LNCaP clone FGC (cell line): Measurements from ENCODE around the gene AGTPBP1.
"Not testable (repeated sequence)": the region's sequence is repeated elsewhere in the genome, so short reads cannot be mapped to it uniquely, and the experiment has no call there.

Source experiments
- DNase-seq: peaks from one replicate; pipeline ENCODE4 v3.0.0-alpha.2; 2011; ENCODE audit warnings: low read depth
- H3K4me3 ChIP-seq: 2 replicates; pipeline ENCODE4 v1.5.1; 2011; ENCODE audit warnings: mild to moderate bottlenecking, low read depth, low read length, control low read depth
- TF ChIP-seq, protein P1 (sequence below): IDR thresholded peaks from 2 replicates; pipeline ENCODE4 v1.5.1; 2012; ENCODE audit warnings: mild to moderate bottlenecking; ENCODE audit not compliant: control insufficient read depth, insufficient read depth; ENCODE audit errors: extremely low read depth

Gene AGTPBP1

DNA sequence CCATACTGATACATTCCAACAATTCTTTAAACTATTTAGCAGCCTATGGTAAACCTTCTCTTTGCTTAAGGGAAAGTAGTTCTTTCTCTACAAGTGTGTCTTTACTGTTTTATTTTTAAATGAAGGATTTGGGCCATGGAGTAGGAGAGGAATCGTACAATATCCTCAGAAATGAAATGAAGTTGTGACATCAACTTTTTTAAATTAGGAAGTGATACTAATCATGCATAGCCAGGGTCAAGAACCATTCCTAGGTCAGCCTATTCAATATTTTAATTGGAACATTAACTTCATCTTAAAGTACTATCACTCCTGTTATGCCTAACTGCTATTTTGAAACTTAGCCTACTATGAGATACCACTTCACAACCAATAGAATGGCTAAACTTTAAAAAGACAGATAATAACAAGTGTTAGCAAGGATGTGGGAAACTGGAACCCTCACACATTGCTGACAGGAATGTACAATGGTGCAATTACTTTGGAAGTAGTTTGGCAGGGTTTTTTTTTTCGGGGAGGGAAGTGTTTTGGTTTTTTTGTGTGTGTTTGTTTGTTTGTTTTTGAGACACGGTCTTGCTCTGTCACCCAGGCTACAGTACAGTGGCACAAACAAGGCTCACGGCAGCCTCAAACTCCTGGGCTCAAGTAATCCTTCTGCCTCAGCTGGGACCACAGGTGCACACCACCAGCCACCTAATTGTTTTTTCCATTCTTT is 10.7 kb downstream of the AGTPBP1 start:
- TF ChIP-seq, protein P1, sequence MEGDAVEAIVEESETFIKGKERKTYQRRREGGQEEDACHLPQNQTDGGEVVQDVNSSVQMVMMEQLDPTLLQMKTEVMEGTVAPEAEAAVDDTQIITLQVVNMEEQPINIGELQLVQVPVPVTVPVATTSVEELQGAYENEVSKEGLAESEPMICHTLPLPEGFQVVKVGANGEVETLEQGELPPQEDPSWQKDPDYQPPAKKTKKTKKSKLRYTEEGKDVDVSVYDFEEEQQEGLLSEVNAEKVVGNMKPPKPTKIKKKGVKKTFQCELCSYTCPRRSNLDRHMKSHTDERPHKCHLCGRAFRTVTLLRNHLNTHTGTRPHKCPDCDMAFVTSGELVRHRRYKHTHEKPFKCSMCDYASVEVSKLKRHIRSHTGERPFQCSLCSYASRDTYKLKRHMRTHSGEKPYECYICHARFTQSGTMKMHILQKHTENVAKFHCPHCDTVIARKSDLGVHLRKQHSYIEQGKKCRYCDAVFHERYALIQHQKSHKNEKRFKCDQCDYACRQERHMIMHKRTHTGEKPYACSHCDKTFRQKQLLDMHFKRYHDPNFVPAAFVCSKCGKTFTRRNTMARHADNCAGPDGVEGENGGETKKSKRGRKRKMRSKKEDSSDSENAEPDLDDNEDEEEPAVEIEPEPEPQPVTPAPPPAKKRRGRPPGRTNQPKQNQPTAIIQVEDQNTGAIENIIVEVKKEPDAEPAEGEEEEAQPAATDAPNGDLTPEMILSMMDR, result no peak
- no peak overlapping the region for H3K4me3 ChIP-seq
- no peak for DNase-seq

DNA sequence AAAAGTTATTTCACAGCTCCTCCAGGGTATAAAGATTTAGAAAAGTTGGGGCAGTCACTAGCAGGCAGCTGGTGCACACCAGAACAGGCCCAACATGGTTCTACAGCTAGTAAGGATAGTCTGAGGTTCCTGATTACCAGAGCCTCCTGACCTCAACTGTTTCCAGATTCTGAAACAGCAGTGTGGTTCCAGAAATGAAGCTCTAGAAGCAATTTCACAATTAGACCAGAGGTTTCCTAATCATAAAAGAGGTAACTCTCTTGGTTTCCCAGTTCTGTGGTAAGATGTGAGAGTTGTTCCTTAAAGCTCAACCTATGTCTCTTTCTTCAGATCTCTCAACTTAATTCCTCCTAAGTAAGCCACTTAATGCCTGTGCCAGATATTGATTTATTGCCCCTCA is 11.9 kb downstream of the AGTPBP1 start:
- TF ChIP-seq, protein P1, result no peak
- DNase-seq, result no peak
- H3K4me3 ChIP-seq, result no peak overlapping the region

GRCh38 chr9:85727500-85727899 is 14.3 kb downstream of the AGTPBP1 start:
- no peak for DNase-seq
- TF ChIP-seq, protein P1, result no peak

GRCh38 chr9:85726737-85727136 is 15.0 kb downstream of the AGTPBP1 start:
- DNase-seq, result no peak
- no peak overlapping the region for H3K4me3 ChIP-seq
- TF ChIP-seq, protein P1, result no peak

More at GRCh38 chr9:85727500-85727899, 14.3 kb downstream of the AGTPBP1 start:
- no peak overlapping the region for H3K4me3 ChIP-seq

DNA sequence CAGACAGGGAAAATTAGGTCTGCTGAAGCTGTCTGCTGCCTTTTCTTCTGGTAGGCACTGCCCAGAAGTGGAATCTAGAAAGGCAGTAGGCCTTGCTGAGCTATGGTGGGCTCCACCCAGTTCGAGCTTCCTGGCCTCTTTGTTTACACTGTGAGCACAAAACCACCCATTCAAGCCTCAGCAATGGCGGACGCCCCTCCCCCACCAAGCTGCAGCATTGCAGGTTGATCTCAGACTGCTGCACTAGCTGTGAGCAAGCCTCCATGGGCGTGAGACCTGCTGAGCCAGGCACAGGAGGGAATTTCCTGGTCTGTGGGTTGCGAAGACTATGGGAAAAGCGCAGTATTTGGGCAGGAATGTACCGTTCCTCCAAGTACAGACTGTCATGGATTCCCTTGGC is 18.5 kb downstream of the AGTPBP1 start:
- TF ChIP-seq, protein P1, result no peak
- DNase-seq, result no peak
- H3K4me3 ChIP-seq, result no peak overlapping the region

DNA sequence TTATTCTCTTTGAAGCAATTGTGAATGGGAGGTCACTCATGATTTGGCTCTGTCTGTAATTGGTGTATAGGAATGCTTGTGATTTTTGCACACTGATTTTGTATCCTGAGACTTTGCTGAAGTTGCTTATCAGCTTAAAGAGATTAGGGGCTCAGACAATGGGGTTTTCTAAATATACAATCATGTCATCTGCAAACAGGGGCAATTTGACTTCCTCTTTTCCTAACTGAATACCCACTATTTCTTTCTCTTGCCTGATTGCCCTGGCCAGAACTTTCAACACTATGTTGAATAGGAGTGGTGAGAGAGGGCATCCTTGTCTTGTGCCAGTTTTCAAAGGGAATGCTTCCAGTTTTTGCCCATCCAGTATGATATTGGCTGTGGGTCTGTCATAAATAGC is 22.3 kb downstream of the AGTPBP1 start:
- not testable (repeated sequence) for H3K4me3 ChIP-seq, DNase-seq

- H3K4me3 ChIP-seq, DNase-seq: not testable (repeated sequence)
These were observed 23.9 kb downstream of the AGTPBP1 start for GRCh38 chr9:85717818-85718217.

DNA sequence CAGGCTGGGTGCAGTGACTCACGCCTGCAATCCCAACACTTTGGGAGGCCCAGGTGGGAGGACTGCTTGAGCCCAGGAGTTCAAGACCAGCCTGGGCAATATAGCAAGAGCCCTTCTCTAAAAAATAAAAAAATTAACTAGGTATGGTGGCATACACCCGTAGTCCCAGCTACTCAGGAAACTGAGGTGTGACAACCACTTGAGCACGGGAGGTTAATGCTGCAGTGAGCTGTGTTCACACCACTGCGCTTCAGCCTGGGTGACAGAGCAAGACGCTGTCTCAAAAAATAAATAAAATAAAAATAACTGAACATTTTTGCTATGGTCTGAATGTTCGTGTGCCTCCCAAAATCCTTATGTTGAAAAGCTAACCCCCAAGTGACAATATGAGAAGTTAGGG is 24.5 kb downstream of the AGTPBP1 start:
- DNase-seq, result no peak
- no peak overlapping the region for H3K4me3 ChIP-seq
- TF ChIP-seq, protein P1, result no peak
